HG03064 (cell line): ENCODE data around the gene TBRG1.

Source experiments
- ATAC-seq: cut with Tn5 transposase; IDR thresholded peaks from one replicate; pipeline ENCODE4 v1.9.1; 2021; ENCODE audit warnings: low read depth; ENCODE audit not compliant: unreplicated experiment

Gene TBRG1

DNA sequence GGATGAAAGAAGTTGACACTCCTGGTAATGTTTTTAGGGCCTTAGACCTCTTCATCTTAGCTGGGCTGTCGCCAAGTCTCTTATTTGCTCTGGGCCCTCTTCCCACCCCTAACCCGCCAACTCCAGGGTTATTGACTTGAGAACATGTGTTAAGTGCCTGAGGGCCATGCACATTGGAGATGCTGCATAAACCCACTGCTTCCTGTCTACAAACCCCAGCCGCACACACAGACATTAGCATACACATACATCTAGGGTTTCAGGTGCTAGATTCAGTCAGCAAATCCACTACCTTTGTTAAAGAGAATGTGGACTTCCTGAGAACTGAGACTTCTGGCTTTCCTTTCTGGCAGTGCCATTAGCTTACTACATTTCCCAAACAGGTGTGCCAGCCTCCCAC, 10.6 kb upstream of the TBRG1 start:
- no peak for ATAC-seq

DNA sequence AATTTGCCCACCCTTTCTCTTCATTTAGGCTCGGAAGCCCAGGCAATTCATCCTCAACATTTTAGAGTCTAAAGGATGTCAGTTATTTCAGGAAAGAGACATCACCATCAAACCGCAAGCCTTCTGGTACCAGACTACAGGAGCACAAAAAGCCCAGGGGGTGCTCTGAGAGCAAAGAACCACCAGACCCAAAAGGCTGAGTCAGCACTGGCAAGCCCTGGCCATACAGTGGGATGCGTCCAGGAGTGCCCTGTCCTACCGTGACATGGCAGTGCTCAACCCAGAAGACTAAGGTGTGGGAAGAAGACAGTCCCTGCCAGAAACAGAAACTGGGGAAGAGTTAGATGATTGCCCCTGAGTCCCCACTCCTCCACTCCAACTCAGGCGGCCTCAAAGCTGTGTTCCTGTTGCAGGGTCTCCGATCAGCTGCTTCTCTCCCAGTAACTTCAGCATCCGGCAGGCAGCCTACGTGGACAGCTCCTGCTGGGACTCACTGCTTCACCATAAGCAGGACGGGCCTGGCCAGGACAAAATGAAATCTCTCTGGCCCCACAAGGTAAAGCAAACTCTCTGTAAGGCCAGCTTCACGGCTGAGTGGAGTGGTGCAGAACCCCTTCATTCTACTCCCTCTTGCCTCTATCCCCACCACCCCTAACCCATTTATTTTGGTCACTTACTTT, 10.0 kb upstream of the TBRG1 start:
- no peak for ATAC-seq

DNA sequence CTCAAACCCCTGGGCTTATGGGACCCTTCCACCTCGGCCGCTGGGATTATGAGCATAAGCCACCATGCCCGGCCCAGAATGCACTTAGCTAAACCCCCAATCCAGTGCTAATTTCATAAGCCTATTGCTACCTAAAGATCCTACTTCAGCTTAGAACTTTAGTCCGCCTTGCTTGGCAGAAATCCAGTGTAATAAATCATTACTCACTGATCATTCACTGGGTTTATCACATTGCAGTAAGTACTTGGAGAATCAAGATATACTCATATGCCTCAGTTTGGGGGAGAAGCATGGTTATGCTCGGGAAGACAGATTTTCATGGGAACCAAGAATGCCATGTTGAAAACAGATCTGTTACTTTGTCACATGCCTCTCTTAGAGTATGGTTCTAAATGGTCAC, 3.8 kb upstream of the TBRG1 start:
- no peak for ATAC-seq

DNA sequence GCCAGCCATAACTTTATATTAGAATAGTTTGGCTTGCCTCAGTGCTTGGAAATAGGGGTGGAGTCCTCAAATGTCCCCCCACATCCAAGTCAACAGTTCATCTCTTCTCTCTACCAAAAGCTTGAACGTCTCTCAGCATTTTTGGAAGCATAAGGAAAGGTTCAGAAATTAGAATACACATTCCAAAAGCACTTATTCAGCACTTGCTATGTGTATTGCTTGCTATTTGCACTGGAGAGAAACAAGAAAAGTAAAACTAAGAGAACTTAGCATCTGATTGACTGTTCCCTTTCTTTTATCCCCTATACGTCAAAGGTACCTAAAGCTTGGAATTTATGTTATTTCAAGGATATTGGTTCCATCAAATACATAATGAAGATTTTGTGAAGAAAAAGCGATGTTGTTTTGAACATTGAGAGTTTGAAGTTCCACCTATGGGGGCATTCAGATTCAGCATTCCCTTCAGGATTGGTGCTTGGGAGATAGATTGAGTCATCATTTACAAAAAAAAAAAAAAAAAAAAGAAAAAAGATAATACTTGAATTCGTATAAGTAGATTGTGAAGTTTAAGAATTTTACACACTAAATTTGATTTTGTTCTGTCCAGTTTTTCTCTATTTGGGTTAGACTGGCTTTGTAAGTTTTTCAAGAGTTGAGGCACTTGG, 1.3 kb downstream of the TBRG1 start:
- no peak for ATAC-seq

DNA sequence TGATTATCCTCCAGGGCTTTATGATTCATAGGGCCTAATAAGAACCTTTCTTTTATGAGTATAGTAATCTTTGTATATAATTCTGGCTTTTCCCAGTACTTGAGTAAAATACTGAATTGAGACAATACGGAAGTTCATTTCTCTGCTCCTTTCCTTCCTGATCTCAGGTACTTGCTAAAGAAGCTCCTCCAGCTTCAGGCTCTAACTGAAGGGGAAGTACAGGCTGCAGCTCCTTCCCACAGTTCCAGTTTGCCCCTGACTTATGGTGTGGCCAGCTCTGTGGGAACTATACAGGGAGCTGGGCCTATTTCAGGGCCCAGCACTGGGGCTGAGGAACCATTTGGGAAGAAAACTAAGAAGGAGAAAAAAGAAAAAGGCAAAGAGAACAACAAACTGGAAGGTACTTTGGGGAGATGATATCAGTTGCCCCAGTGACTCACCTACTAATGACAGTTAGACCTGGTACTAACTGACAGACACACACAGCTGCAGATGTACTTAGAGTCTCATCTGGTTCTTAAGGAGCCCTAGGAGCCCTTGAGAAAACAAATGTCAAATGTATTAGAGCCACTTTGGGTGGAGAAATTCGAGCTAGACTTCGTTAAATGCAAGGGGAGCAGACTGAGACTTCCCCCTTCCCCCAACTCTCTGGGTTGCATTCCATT, 3.0 kb downstream of the TBRG1 start:
- ATAC-seq: no peak

DNA sequence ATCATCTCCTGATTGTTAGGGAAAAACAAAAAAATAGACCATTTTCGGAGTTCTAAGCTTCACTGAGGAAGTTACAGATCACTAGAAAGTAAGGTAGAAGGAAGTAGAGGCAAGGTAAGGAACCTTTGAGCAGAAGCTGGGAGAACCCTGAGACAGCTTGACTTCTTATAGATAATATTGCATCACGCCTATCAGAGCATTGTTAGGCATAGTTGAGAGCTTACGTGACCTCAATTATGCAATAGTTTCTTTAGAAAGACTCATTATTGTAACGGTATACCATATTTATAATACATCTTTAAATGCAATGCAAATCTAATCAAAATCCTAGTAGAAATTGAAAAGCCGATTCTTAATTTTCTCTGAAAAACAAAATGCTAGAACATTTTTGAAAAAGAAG, 4.9 kb downstream of the TBRG1 start:
- no peak for ATAC-seq

DNA sequence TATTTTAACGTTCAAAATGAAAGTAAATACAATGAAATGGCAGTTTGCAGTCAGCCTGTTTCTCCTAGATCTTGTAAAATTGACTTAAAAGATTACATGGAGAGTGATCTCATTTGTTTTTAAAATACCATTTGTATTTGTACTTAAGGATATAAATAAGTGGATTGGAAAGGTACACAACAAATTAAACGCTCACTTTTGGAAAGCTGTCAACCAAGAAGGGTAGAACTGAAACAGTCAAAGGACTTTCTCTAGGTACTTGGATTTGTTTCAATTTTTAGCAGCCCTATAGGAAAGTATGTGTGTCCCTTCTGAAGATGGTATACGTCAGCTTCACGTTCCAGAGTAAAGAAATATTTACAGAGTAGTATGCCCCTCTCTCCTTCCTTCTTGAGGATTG, 7.3 kb downstream of the TBRG1 start:
- ATAC-seq: no peak

DNA sequence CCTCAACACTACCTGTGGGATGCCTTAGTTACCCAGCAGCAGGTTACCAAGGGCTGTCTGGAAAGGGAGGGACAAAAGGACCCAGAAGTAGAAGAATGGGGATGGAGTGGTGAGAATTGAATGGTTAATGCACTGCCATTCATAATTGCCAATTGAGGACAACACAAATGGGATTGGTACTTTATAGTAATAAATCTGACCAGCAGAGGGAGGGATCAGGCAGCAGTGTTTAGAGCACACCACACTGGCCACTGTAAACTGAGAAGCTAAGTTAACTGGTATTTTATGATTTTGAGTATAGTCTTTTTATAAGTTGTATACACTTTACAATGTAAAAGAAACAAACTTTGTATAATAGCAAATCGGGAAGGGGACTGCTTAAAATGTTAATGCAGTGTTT, 10.7 kb downstream of the TBRG1 start:
- ATAC-seq: no peak

DNA sequence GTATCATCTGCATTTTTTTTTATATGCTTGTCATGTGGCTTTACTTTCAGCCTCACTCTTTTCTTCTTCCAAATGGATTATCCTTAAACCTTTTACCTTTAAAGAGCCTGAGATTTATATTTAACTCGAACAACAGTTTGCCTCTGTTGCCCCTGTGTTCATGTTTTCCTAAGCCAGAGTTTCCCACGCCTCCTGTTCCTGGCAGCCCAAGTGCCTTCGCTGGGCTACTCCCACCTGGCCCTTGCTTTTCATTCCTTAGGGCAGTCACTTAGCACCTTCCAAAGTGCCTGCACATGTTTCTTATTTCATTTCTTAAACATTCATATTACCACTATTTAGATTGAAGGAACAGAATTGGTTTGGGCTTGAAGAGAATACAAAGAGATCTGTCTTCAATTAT, 13.3 kb downstream of the TBRG1 start:
- no peak for ATAC-seq

DNA sequence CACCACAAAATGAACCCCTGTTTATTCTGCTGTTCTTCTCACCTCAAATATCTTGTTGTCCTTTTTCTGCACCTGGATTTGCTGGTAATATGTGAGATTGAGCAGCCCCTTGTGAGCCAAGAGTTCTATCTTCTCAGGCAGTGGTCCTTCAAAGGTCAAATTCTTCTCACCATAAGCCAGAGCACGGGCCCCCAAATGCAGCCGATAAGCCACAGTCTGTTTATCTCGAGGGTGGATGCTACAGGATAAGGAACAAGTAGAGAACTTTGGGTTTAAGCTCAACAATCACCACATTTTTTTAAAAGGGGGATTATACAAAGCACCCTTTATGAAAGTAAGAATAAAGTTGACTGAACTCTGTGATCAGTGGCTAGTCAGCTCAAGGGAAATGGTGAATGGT, 15.8 kb downstream of the TBRG1 start:
- no peak for ATAC-seq

DNA sequence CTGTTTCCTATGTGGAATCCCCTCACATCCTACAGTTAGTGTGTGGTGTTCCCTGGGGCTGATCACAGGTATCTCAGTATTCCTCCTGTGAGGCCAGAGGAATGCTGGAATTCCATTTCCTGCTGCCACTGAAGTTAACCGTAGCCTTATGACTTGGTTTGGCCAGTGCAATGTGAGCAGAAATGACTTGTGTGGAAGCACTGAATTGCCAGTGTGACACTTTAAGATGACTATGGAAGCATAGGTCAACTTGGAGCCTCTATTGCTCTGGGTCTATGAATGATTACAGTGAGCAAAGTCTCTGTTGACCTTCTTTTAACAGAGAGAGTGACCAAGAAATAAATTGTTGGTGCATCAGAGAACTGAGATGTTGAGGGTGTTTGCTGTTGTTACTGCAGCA, 16.5 kb downstream of the TBRG1 start:
- ATAC-seq: no peak

DNA sequence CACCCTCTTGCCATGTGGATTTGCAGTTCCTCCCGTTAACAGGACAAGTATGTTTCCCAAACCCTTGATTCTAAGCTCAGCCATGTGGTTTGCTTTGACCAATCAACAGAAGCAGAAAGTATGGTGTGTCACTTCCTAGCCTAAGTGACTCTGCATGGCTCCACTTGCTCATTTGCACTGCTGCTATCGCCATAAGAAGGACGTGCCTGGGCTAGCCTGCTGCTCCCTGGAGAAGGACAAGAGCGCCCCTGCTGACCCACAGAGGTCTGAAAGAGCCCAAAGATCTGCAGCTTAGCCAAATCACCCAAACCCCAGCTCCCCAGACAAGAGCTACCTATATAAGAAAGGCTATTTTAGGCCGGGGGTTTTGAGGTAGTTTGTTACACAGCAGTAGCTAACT, 18.0 kb downstream of the TBRG1 start:
- no peak for ATAC-seq

DNA sequence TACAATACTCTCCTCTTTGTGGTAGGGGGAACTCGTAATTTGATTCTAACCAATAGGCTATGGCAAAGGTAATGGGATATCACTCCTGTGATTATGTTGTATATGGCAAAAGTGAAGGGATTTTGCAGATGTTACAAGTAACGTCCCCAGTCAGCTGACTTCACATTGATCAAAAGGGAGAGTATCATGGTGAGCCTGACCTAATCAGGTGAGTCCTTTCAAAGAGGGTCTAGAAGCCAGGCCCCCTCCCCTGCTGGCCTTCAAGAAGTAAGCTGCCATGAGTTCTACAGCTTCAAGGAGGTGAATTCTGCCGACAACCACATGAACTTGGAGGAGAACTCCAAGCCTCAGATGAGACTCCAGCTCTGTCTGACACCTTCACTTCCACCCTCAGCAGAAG, 20.0 kb downstream of the TBRG1 start:
- no peak for ATAC-seq

DNA sequence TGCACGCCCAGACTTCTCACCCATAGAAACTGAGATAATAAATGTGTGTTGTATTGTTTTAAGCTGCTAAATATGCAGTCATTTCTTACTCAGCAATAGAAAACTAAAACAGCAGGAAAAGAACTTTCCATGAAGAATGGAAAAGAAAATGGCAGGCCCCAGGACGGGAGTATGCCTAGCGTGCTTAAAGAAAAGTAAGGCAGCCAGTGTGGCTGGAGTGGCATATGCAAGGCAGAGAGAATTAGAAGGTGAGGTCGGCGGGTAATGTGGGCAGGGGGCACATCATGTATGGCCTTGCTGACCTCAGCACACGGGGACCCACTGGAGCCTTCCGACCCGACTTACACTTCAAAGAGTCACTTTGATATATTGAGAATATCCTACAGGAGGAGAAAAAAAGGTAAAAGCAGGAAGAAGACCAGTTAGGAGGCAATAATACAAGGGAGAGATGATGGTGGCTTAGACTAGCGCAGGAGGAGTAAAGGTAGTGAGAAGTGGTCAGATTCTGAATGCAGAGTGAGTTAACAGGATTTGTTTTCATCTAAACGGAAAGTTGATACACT, 20.5 kb downstream of the TBRG1 start:
- ATAC-seq: no peak

DNA sequence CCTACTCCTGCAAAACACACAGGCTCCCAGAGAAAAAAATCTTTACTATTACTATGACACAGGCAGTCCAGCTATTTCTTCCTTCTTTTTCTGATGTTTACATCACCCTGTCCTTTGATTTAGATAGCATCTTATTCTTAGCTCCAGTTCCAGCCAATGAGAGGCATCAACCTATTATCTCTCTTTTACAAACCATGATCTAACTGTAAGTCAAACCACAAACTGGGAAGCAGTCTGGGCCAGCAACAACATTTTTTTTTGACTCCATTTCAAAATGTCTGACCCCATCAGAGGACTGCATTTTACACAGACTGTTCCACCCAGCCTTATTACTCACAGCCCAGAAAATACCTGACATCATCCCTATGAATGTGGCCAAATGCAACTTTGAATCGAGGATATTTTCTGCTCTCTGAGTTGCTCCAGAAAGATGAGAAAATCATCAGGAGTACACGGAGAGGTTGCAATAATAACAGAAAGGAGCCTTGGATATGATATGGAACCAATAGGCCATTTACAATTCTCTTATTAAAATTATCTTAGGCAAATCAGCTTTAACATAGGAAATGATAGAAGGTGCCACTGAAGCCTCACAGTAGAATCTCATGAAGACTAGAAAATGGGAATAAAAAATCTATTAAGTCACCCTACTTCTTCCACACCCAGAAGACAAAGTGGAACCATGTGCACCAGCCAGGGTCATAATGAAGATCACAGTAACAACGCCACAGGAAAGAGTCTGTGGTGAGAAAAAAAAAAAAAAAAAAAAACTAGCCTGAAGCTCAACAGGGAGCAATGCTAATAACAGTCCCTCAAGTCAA, 21.2 kb downstream of the TBRG1 start:
- ATAC-seq: no peak

DNA sequence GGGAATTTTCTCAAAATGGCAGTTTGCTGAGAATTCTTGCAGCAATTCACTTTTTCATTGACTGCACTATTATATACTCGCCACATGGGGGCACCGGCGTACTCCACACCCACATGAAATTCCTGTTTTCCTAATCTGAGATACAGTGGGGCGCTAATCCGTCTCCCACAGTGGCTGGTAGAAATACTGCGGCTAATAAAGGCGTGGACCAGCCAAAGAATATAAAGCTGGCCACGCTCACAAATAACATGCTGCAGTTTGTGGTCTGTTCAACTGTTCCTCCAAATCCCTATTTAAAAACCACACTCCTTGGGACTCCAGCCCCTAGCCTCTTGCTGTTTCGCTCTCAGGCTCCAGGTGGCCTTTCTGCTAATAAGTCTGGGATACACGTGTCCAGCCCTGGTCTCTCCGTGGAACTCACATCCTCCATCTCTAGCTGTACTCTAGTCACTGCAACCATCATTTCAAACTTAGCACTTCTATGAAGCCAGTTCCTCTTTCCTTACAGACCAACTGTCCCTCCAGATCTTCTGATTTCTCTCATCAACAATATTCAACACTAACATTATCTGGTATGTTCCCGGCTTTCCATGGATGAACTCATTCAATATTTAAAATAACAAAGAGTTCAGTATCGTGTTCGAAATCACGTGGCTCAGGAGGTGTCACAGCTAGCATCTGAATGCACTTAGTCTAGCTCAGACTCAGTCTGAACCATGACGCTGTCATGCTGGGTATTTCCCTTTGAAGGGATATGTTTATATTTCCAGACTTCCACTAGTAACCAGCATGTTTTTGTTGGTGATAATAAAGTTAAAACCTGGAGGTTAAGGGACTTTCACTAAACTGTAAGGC, 22.0 kb downstream of the TBRG1 start:
- ATAC-seq: no peak

DNA sequence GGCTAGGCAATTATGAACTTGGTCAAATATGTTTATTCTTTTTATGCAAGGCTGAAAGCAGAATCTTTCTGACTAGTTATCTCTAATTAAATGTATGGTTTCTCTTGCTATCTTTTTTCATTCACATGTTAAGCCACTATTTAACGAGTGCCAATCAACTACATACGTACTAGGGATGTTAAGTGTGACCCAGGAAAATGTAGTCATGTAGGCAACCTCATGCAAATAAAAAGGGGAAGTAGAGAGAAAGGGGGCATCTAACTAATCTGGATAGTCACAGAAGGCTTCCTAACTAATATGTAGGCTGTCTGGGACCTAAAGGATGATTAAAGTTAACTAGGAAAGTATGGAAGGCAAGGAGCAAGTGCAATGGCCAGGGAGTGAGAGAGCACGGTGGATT, 23.5 kb downstream of the TBRG1 start:
- ATAC-seq: no peak

DNA sequence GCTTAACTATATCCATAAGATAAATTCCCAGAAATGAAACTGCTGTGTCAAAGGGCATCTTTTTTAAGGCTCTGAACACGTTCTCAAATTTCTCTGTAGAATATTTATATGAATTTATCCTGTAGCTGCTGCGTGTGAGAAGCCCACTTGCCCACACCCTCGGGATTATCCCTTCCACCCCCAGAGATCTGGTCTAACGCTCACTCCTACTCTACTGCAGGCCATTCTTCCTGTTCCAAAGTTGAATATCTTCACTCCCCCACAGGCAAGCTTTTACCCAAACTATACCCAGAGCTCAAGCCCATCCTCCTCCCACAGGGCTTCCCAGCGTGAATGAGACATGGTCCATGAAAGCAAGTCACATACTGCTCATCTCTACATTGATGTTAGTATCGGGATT, 25.9 kb downstream of the TBRG1 start:
- ATAC-seq: no peak

DNA sequence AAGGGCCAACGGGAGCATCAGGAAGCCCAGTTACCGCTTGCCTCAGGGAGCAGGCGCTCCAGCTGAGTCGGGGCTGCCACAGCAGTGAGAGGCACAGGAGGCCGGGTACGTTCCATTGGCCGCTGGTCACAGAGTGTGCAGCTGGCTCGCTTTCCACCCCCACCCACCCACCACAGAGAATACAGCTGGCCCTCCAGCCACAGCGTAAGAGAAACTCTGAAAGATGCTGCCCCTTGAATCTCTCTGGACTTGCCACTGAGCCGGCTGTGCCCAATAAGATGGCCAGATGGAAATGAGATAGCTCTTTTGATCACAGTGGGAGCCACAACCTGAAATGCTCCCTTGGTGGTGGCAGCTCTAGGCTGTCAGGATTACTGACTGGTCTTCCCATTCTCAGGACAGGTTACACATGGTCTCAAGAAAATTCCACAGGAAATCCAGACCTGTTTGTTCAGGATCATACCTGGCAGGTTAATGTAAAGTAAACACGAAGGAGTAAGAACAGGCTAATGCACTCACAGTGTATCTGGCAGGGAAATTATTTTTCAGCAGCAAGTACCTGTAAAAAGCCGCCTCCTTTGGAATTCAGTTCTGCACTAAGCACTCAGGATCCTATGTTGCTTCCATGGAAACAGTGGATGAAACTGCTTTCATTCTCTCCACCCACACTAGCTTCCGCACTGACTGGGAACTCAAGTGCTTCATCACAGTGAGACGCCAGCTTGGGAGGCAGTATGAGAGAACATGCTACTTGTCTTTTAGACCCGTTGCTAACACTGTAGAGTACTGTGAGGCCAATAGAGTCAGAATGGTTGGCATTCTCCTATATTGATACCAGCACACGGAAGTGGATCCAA, 34.3 kb downstream of the TBRG1 start:
- no peak for ATAC-seq
